Endothelial cell of umbilical vein (primary cell): Measurements from ENCODE around the gene RNF138.

ENCODE experiments used
- CTCF ChIP-seq, 2 donors: IDR thresholded peaks; 1 replicate in 1 of 2; 2 replicates in 1 of 2; pipeline ENCODE4 v1.5.1; 2011; ENCODE audit warnings: low read length in 2 of 2, mild to moderate bottlenecking in 2 of 2, moderate library complexity in 2 of 2, control low read depth in 1 of 2, inconsistent platforms in 1 of 2, low read depth in 1 of 2; ENCODE audit not compliant: insufficient read depth in 1 of 2; ENCODE audit errors: extremely low read depth in 1 of 2
- EZH2 ChIP-seq: IDR thresholded peaks from 2 replicates; pipeline ENCODE4 v1.6.1; 2012; ENCODE audit warnings: borderline replicate concordance, low read depth, mild to moderate bottlenecking, moderate library complexity, low read length, inconsistent platforms; ENCODE audit not compliant: severe bottlenecking
- GATA2 ChIP-seq: IDR thresholded peaks from 2 replicates; pipeline ENCODE4 v1.7.0; 2011; ENCODE audit warnings: low read depth, mild to moderate bottlenecking, moderate library complexity, mixed read lengths, low read length; ENCODE audit not compliant: insufficient read length, insufficient read depth
- POLR2A ChIP-seq: IDR thresholded peaks from 2 replicates; pipeline ENCODE4 v1.6.1; 2012; ENCODE audit warnings: low read depth, mild to moderate bottlenecking, control low read depth, low read length
- POLR2AphosphoS5 ChIP-seq: IDR thresholded peaks from 2 replicates; pipeline ENCODE4 v1.6.1; 2012; ENCODE audit warnings: low read depth, mild to moderate bottlenecking, control low read depth, low read length, moderate library complexity; ENCODE audit not compliant: insufficient read depth

- TF ChIP-seq POLR2AphosphoS5 (no peak), POLR2A (no peak), CTCF (IDR thresholded peaks at IDR 0.05; ENCODE audit: extremely low read depth in 1 of 2, insufficient read depth in 1 of 2, low read depth in 1 of 2, low read length in 2 of 2) (no peak), EZH2 (no peak), GATA2 (no peak)
Observed at GRCh38 chr18:32112826-32113225, 21.2 kb downstream of the RNF138 start.
